SU-DHL-6 (cell line): ENCODE measurements around the gene NSD1.

Experiments
- H2AFZ ChIP-seq: fragments of 200-600 bp; sonication (generic); 2 replicates; pipeline ENCODE4 v1.6.1; 2014; ENCODE audit warnings: low read depth, mild to moderate bottlenecking, moderate library complexity, mixed read lengths, antibody characterized with exemption, low read length; ENCODE audit not compliant: severe bottlenecking
- H3F3A ChIP-seq: fragments of 200-600 bp; shearing (Covaris generic); 2 replicates; pipeline ENCODE4 v1.6.0; 2016; ENCODE audit warnings: antibody characterized with exemption, mild to moderate bottlenecking; ENCODE audit not compliant: insufficient read depth
- H3K27ac ChIP-seq: fragments of 200-600 bp; sonication (generic); 2 replicates; pipeline ENCODE4 v1.5.1; 2016; ENCODE audit warnings: low read depth, mild to moderate bottlenecking, low read length, moderate library complexity, mixed read lengths
- H3K27me3 ChIP-seq: fragments of 200-600 bp; sonication (generic), shearing (Covaris generic); 2 replicates; pipeline ENCODE4 v1.6.0; 2014; ENCODE audit warnings: mild to moderate bottlenecking, low read length
- H3K36me3 ChIP-seq: fragments of 200-600 bp; sonication (generic); 2 replicates; pipeline ENCODE4 v1.6.1; 2014; ENCODE audit warnings: mild to moderate bottlenecking, low read length, mixed read lengths
- H3K4me2 ChIP-seq: fragments of 300-600, 200-600 bp; shearing (Covaris generic), sonication (generic); 2 replicates; pipeline ENCODE4 v1.6.0; 2014; ENCODE audit warnings: low read length, low read depth, mild to moderate bottlenecking; ENCODE audit not compliant: poor library complexity, severe bottlenecking
- H3K4me3 ChIP-seq: fragments of 200-600 bp; sonication (generic); 2 replicates; pipeline ENCODE4 v1.5.1; 2014; ENCODE audit warnings: antibody characterized with exemption, low read length, mild to moderate bottlenecking, mixed read lengths; ENCODE audit not compliant: insufficient read depth, poor library complexity, severe bottlenecking
- H3K79me2 ChIP-seq: fragments of 200-600 bp; sonication (generic); 2 replicates; pipeline ENCODE4 v1.6.1; 2014; ENCODE audit warnings: mild to moderate bottlenecking, low read length, moderate library complexity; ENCODE audit not compliant: insufficient read depth
- H3K9ac ChIP-seq: fragments of 200-600 bp; sonication (generic); 2 replicates; pipeline ENCODE4 v1.7.0; 2014; ENCODE audit warnings: mild to moderate bottlenecking, low read length
- H3K9me2 ChIP-seq: fragments of 200-600 bp; sonication (generic); replicated peaks from 2 replicates; pipeline ENCODE4 v1.6.1; 2014; ENCODE audit warnings: low read length; ENCODE audit not compliant: insufficient read depth
- H3K9me3 ChIP-seq: fragments of 200-600 bp; sonication (generic); 2 replicates; pipeline ENCODE4 v1.6.1; 2014; ENCODE audit warnings: low read length, mixed read lengths; ENCODE audit not compliant: insufficient read depth
- H4K20me1 ChIP-seq: fragments of 200-600 bp; sonication (generic); 2 replicates; pipeline ENCODE4 v1.6.1; 2014; ENCODE audit warnings: low read depth, mild to moderate bottlenecking, antibody characterized with exemption, low read length, moderate library complexity, mixed read lengths
- EZH2phosphoT487 ChIP-seq: fragments of 200-600 bp; sonication (generic), shearing (Covaris generic); conservative IDR thresholded peaks from 2 replicates; pipeline ENCODE4 v1.6.1; 2018; ENCODE audit warnings: mild to moderate bottlenecking, antibody characterized with exemption, low read length, moderate library complexity, mixed read lengths
- TF ChIP-seq, protein P1 (sequence below): fragments of 200-600 bp; sonication (generic); IDR thresholded peaks from one replicate; pipeline ENCODE4 v1.5.1; 2017; ENCODE audit warnings: antibody characterized with exemption, mild to moderate bottlenecking, low read length, moderate library complexity; ENCODE audit not compliant: insufficient read depth, poor library complexity, severe bottlenecking

The NSD1 gene

DNA sequence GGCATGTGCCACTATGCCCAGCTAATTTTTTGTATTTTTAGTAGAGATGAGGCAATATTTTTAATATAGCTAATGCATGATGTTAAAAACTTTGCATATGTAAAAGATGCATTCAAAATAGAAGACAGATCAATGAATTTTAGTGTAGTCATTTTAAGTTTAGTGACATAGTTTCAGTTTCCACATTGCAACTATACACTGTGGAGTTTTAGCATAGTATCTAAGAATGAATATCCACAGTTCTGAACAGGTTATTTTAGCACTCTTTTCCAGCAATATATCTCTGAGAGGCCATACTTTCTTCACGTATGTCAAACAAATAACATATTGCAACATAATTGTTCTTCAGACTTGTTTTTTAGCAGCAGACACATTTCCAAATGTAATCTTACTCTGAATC, 130.6 kb downstream of the NSD1 start:
- H3F3A ChIP-seq = 0 out of 2 replicates have a peak, but pooled peaks cover 4% of the 10 kb centered on the region
- H3K36me3 ChIP-seq = peaks cover 42% of the 10 kb centered on the region
- no peaks in the 10 kb centered on the region for H3K79me2 ChIP-seq
- no peaks in the 10 kb centered on the region for H3K9me2 ChIP-seq
- no peaks in the 10 kb centered on the region for H3K9me3 ChIP-seq
- H3K9ac ChIP-seq = no peak overlapping the region
- H3K4me3 ChIP-seq = no peak overlapping the region
- H4K20me1 ChIP-seq = no peaks in the 10 kb centered on the region
- no peak overlapping the region for H2AFZ ChIP-seq
- no peak overlapping the region for H3K4me2 ChIP-seq
- no peak for TF ChIP-seq EZH2phosphoT487
- TF ChIP-seq, protein P1, sequence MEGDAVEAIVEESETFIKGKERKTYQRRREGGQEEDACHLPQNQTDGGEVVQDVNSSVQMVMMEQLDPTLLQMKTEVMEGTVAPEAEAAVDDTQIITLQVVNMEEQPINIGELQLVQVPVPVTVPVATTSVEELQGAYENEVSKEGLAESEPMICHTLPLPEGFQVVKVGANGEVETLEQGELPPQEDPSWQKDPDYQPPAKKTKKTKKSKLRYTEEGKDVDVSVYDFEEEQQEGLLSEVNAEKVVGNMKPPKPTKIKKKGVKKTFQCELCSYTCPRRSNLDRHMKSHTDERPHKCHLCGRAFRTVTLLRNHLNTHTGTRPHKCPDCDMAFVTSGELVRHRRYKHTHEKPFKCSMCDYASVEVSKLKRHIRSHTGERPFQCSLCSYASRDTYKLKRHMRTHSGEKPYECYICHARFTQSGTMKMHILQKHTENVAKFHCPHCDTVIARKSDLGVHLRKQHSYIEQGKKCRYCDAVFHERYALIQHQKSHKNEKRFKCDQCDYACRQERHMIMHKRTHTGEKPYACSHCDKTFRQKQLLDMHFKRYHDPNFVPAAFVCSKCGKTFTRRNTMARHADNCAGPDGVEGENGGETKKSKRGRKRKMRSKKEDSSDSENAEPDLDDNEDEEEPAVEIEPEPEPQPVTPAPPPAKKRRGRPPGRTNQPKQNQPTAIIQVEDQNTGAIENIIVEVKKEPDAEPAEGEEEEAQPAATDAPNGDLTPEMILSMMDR = no peak
- H3K27ac ChIP-seq = no peak overlapping the region
- H3K27me3 ChIP-seq = no peaks in the 10 kb centered on the region

DNA sequence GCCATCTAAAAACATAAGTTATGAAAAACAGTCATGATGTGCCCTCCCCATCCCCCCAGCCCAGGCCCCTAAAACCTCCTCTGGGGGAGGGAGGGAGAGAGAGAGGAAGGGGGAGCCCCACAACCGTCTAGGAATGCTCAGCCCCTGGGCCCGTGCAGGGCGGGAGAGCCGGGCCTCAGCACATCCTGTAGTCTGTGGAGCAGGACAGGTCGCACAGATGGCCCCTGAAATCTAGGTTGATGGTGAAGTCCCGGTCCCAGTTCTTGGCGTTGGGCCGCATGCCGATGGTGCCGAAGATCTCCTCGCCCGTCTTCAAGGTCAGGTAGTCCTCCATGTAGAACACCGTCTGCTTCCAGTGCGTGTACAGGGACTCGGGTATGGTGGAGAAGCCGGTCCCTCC, 131.8 kb downstream of the NSD1 start:
- Histone ChIP-seq H2AFZ (no peak overlapping the region), H3K9me3 (no peaks in the 10 kb centered on the region), H3K27ac (no peak overlapping the region), H3F3A (0 out of 2 replicates have a peak, but pooled peaks cover 4% of the 10 kb centered on the region), H4K20me1 (no peaks in the 10 kb centered on the region), H3K79me2 (no peaks in the 10 kb centered on the region), H3K36me3 (peaks cover 49% of the 10 kb centered on the region), H3K4me3 (no peak overlapping the region), H3K27me3 (no peaks in the 10 kb centered on the region), H3K4me2 (no peak overlapping the region), H3K9me2 (no peaks in the 10 kb centered on the region), H3K9ac (no peak overlapping the region)
- no peak for TF ChIP-seq EZH2phosphoT487
- TF ChIP-seq, protein P1 = no peak

- H3F3A ChIP-seq = 0 out of 2 replicates have a peak, but pooled peaks cover 4% of the 10 kb centered on the region
- no peaks in the 10 kb centered on the region for H3K79me2 ChIP-seq
- H4K20me1 ChIP-seq = no peaks in the 10 kb centered on the region
- no peak overlapping the region for H2AFZ ChIP-seq
- no peak for TF ChIP-seq EZH2phosphoT487
- TF ChIP-seq, protein P1 = no peak
- H3K4me2 ChIP-seq = no peak overlapping the region
- no peak overlapping the region for H3K9ac ChIP-seq
- H3K27ac ChIP-seq = no peak overlapping the region
- H3K9me3 ChIP-seq = no peaks in the 10 kb centered on the region
- H3K9me2 ChIP-seq = no peaks in the 10 kb centered on the region
- no peaks in the 10 kb centered on the region for H3K27me3 ChIP-seq
- H3K36me3 ChIP-seq = peaks cover 49% of the 10 kb centered on the region
- H3K4me3 ChIP-seq = no peak overlapping the region
Measured at GRCh38 chr5:177269232-177269895, 135.8 kb downstream of the NSD1 start.
